Ovary (tissue), 9 donors: ENCODE data around the gene CFAP92. TPM values are rescaled to one million over a fixed set of nuclear protein-coding genes. Genes with fewer than 3 reads are reported as not detected.

Source experiments
- DNase-seq, 5 donors: peaks; one replicate each; pipeline ENCODE4 v3.0.0-alpha.2; 2019 to 2020
- H3K27ac ChIP-seq, 2 donors: fragments of 200-600 bp; one replicate each; pipeline versions ENCODE4 v1.5.1 to v1.8.0; 2019 to 2022
- H3K27me3 ChIP-seq: fragments of 200-600 bp; one replicate; pipeline ENCODE4 v1.8.0; 2022
- H3K36me3 ChIP-seq: fragments of 200-600 bp; sonication (generic); one replicate; pipeline ENCODE4 v1.5.1; 2019
- H3K4me1 ChIP-seq: one replicate; pipeline ENCODE4 v1.8.1; 2013; ENCODE audit warnings: mild to moderate bottlenecking, moderate library complexity; ENCODE audit not compliant: insufficient read depth
- H3K4me3 ChIP-seq: fragments of 200-600 bp; sonication (generic); one replicate; pipeline ENCODE4 v1.5.1; 2017
- H3K9me3 ChIP-seq, 2 donors: fragments of 200-600 bp in 1 of 2; sonication (generic) in 1 of 2; one replicate each; pipeline versions ENCODE4 v1.5.1 to v1.8.1; 2013 to 2019; ENCODE audit warnings: mild to moderate bottlenecking in 1 of 2, moderate library complexity in 1 of 2
- EP300 ChIP-seq: sonication (generic); formaldehyde crosslinking; IDR thresholded peaks from one replicate; pipeline ENCODE4 v1.6.1; 2017; ENCODE audit warnings: antibody characterized with exemption
- POLR2A ChIP-seq: fragments of 450-650 bp; IDR thresholded peaks from one replicate; pipeline ENCODE4 v1.6.1; 2017; ENCODE audit warnings: antibody characterized with exemption, mild to moderate bottlenecking, moderate library complexity
- WGBS, 3 donors: extraction: QIAGEN DNeasy Blood & Tissue Kit in 1 of 3; methylation state at CpG; one replicate each; pipeline versions ENCODE4 v1.1.5 to v1.1.7; 2013 to 2017; 5-methylcytosine and 5-hydroxymethylcytosine counted together
- intact Hi-C, 4 donors: fragments of 100-400 bp; cut with DNase I; formaldehyde crosslinking; loops; one replicate each; pipeline versions ENCODE4 v1.11.0 to v1.15.1; 2022 to 2023
- polyA plus RNA-seq, 2 donors: library from polyadenylated mRNA; stranded (reverse); fragments of 200-250 nt in 1 of 2; fragments of 350-450 nt in 1 of 2; fragmentation: Illumina TruSeq in 1 of 2; extraction: RNeasy Lipid Tissue Mini Kit (QIAGEN cat#74804) in 1 of 2; gene quantifications; one replicate each; pipeline ENCODE4 v1.2.3, GENCODE V29; 2013 to 2014
- total RNA-seq, 7 donors: library from RNA; depleted of rRNA in 2 of 7; stranded (reverse); fragments of >200 nt in 2 of 7; fragmentation: NEBNext Ultra II Directional in 3 of 7; extraction: Animal tissue kit (Norgen Biotek cat#: 25700) in 3 of 7; gene quantifications; one replicate each; pipeline versions ENCODE4 v1.1.0 to v1.2.4, GENCODE V29; 2016 to 2023
- TF ChIP-seq, protein P1 (sequence below), 3 donors: fragments of 450-650 bp in 2 of 3; fragments of 200-600 bp in 1 of 3; IDR thresholded peaks; one replicate each; pipeline versions ENCODE4 v1.5.1 to v1.8.0; 2016 to 2022; ENCODE audit warnings: antibody characterized with exemption in 3 of 3, mild to moderate bottlenecking in 1 of 3
- donor health status: DM: no; HTN: no; CAD: no; lungs with moderate emphysema.
- donor health status: DM: no; HTN: no; CAD: no.
- donor health status: Bipolar disorder and iron deficiency.
- donor health status: DM: yes; HTN: yes; CAD: no.
- donor health status: DM: no; HTN: no; CAD: no.
- donor health status: DM: yes; HTN: yes; CAD: no.

The CFAP92 gene
- total and polyA plus RNA-seq, 9 donors = 0.89 to 3.8 (median 1.5) TPM

DNA sequence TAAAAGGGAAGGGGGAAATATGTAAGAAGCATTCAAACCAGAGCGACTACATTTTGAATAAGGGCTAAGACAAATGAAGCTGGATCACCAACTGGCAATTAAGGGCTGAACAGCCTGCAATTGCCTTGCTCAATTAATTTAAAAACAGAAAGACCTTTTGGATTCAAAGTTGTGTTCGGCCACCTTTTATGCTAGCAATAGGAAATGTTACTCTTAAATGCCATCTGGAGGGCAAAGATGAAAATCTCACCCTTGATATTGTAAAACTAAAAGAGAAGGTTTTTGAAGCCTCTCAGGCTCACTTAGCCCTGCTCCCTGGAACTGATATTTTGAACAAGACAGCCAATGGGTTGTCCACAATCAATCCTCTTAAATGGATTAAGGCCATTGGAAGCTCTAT, 70.3 kb downstream of the CFAP92 start:
- TF ChIP-seq EP300 = no peak
- no peak for TF ChIP-seq POLR2A
- TF ChIP-seq, protein P1, sequence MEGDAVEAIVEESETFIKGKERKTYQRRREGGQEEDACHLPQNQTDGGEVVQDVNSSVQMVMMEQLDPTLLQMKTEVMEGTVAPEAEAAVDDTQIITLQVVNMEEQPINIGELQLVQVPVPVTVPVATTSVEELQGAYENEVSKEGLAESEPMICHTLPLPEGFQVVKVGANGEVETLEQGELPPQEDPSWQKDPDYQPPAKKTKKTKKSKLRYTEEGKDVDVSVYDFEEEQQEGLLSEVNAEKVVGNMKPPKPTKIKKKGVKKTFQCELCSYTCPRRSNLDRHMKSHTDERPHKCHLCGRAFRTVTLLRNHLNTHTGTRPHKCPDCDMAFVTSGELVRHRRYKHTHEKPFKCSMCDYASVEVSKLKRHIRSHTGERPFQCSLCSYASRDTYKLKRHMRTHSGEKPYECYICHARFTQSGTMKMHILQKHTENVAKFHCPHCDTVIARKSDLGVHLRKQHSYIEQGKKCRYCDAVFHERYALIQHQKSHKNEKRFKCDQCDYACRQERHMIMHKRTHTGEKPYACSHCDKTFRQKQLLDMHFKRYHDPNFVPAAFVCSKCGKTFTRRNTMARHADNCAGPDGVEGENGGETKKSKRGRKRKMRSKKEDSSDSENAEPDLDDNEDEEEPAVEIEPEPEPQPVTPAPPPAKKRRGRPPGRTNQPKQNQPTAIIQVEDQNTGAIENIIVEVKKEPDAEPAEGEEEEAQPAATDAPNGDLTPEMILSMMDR (IDR thresholded peaks at IDR 0.05) = no peak
- H3K4me3 ChIP-seq = no peak overlapping the region
- no peak for DNase-seq
- no peaks in the 10 kb centered on the region for H3K4me1 ChIP-seq
- WGBS, 3 donors = 93 to 95% (median 93%) methylated on average over 2 of the region's 2 CpGs
- intact Hi-C loops = no loop called here
- no peaks in the 10 kb centered on the region for H3K27me3 ChIP-seq
- H3K9me3 ChIP-seq = no peaks in the 10 kb centered on the region
- H3K36me3 ChIP-seq = no peaks in the 10 kb centered on the region
- H3K27ac ChIP-seq = no peak overlapping the region

DNA sequence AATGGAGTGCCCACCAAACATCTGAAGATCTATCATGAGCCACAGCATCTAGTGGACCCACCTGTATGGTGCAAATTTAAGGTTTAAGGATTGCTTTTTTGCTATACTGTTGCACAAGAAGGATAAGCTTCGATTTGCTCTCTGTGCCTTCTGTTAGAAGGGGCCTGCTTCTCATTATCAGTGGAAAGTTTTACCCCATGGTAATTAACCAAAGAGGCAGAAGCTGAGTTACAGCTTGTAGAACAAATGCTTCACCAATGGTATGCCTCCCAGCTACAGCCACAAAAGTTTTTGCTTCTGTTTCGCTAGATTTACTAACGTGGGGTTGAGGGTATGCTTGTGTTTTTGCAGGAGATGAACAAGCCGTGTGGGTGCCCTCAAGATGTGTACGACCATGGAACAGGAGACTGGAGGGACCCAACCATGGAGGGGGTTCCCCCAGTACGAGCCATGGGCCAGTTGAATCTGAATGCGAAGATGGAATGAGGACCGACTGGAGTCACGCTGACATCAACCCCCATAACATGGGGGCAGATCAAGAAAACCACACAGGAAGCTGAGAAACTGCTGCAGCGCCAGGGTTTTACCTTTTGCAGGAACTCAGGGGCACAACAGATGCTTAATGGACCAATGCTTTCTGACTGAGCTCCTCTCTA, 70.9 kb downstream of the CFAP92 start:
- H3K27me3 ChIP-seq = no peaks in the 10 kb centered on the region
- no peaks in the 10 kb centered on the region for H3K36me3 ChIP-seq
- H3K4me1 ChIP-seq = no peaks in the 10 kb centered on the region
- no peak for DNase-seq
- TF ChIP-seq EP300 (no peak), POLR2A (no peak)
- TF ChIP-seq, protein P1 (IDR thresholded peaks at IDR 0.05) = no peak
- H3K4me3 ChIP-seq = no peak overlapping the region
- WGBS, 3 donors = 85 to 88% (median 86%) methylated on average over 10 of the region's 10 CpGs
- no peak overlapping the region for H3K27ac ChIP-seq
- intact Hi-C loops = no loop called here
- H3K9me3 ChIP-seq = no peaks in the 10 kb centered on the region

DNA sequence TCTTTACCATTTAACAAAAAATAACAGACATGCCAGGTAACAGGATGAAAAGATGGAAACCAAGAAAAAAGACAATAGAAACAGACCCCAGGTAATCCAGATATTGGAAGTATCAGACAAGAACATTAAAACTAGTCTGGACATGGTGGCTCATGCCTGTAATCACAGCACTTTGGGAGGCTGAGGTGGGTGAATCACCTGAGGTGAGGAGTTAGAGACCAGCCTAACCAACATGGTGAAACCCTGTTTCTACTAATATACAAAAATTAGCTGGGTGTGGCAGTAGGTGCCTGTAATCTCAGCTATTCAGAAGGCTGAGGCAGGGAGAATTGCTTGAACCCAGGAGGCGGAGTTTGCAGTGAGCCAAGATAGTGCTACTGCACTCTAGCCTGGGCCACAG, 73.9 kb downstream of the CFAP92 start:
- Histone ChIP-seq H3K4me1 (no peaks in the 10 kb centered on the region), H3K27me3 (no peaks in the 10 kb centered on the region), H3K27ac (no peak overlapping the region), H3K4me3 (no peak overlapping the region), H3K36me3 (no peaks in the 10 kb centered on the region), H3K9me3 (no peaks in the 10 kb centered on the region)
- no peak for DNase-seq
- TF ChIP-seq EP300 = no peak
- TF ChIP-seq POLR2A = no peak
- TF ChIP-seq, protein P1 (IDR thresholded peaks at IDR 0.05) = no peak
- WGBS, 3 donors = 98 to 100% (median 100%) methylated on average over 1 of the region's 1 CpG
- intact Hi-C loops = no loop called here

DNA sequence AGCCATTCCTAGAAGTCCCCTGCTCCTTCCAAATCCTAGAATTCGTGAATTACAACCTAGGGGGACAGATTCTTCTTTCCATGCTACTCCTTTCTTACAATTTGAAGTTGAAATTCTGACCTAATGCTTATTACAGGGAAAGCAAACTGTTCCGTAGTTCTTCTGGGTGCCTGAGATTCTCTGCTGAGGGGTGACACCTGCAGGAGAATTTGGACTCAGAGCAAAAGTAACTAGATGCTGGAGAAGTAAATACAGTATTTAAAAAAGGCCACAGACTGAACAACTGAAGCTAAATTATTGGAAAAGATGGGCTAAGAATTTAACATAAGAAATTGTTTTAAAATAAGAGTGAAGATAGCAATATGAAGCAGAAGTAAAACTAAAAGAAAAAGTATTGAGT, 76.6 kb downstream of the CFAP92 start:
- Histone ChIP-seq H3K27me3 (no peaks in the 10 kb centered on the region), H3K27ac (no peak overlapping the region), H3K9me3 (no peaks in the 10 kb centered on the region), H3K36me3 (no peaks in the 10 kb centered on the region), H3K4me3 (no peak overlapping the region), H3K4me1 (no peaks in the 10 kb centered on the region)
- intact Hi-C loops = no loop called here
- DNase-seq = no peak
- TF ChIP-seq EP300 (no peak), POLR2A (no peak)
- TF ChIP-seq, protein P1 (IDR thresholded peaks at IDR 0.05) = no peak
- 39 to 54% (median 48%) methylated on average over 2 of the region's 2 CpGs for WGBS, 3 donors
